HepG2 (cell line): ENCODE data around the gene ASXL1. TPM values are rescaled to one million over a fixed set of nuclear protein-coding genes. Genes with fewer than 3 reads are reported as not detected.
"Not testable (repeated sequence)": the region's sequence is repeated elsewhere in the genome, so short reads cannot be mapped to it uniquely, and the experiment has no call there.

Source experiments
- ATAC-seq: fragments of 200-7000 bp; cut with Tn5 transposase; 3 replicates; pipeline ENCODE4 v1.9.1; 2020; ENCODE audit warnings: mild to moderate bottlenecking, moderate library complexity
- BruUV-seq: library from RNA; stranded (reverse); fragments of 400-500 nt; replicated peaks from 2 replicates; lab custom pipeline; 2021; lab: Mats Ljungman, UMichigan
- CTCF ChIA-PET: fragments of 300-600 bp; formaldehyde crosslinking; extraction: SDS; loops from one replicate; lab custom pipeline; 2021; ENCODE audit warnings: low total read pairs, inconsistent platforms, low intra/inter-chr PET ratio; lab: Yijun Ruan, JAX
- POLR2A ChIA-PET: fragments of 350-600 bp; sonication (Branson Sonifier 250); formaldehyde crosslinking; loops from one replicate; lab custom pipeline; 2020; ENCODE audit warnings: antibody characterized with exemption, inconsistent platforms; lab: Yijun Ruan, JAX
- DNase-seq: peaks from one replicate; pipeline ENCODE4 v3.0.0-alpha.2; 2015; ENCODE audit warnings: low spot score
- FAIRE-seq: peaks from 3 replicates; lab custom pipeline; 2011; peaks lifted over from hg19 to GRCh38; lab: Jason Lieb, UNC
- H2AFZ ChIP-seq: one replicate; pipeline ENCODE4 v1.6.1; 2011; ENCODE audit warnings: low read length, inconsistent platforms
- H3K27ac ChIP-seq: fragments of 300-600 bp; 3 replicates; pipeline ENCODE4 v1.8.0; 2011; ENCODE audit warnings: mixed run types, mild to moderate bottlenecking, mixed read lengths, low read length, inconsistent platforms; ENCODE audit not compliant: insufficient read depth; ENCODE audit errors: extremely low read length
- H3K27me3 ChIP-seq, 2 experiments: fragments of 200-600 bp in 1 of 2; 2 replicates in 1 of 2; 3 replicates in 1 of 2; pipeline versions ENCODE4 v1.6.0 to v1.8.0; 2011; ENCODE audit warnings: low read length in 2 of 2, mild to moderate bottlenecking in 2 of 2, moderate library complexity in 2 of 2, inconsistent platforms in 1 of 2; ENCODE audit not compliant: insufficient read depth in 2 of 2, control insufficient read depth in 1 of 2
- H3K36me3 ChIP-seq, 2 experiments: fragments of 200-600 bp in 1 of 2; replicated peaks in 1 of 2; 2 replicates in 1 of 2; 3 replicates in 1 of 2; pipeline versions ENCODE4 v1.5.1 to v1.8.0; 2011; ENCODE audit warnings: low read length in 2 of 2, inconsistent platforms in 1 of 2; ENCODE audit not compliant: insufficient read depth in 2 of 2, control insufficient read depth in 1 of 2
- H3K4me1 ChIP-seq: 2 replicates; pipeline ENCODE4 v1.5.1; 2012; ENCODE audit warnings: low read length, inconsistent platforms; ENCODE audit not compliant: insufficient read depth
- H3K4me2 ChIP-seq: 2 replicates; pipeline ENCODE4 v1.6.0; 2011; ENCODE audit warnings: low read depth, low read length, inconsistent platforms
- H3K4me3 ChIP-seq, 3 experiments: fragments of 200-600 bp in 1 of 3; sonication (generic), shearing (Covaris generic) in 1 of 3; replicated peaks in 1 of 3; 2 replicates each; pipeline ENCODE4 v1.5.1; 2011 to 2016; ENCODE audit warnings: low read length in 3 of 3, inconsistent platforms in 2 of 3, low read depth in 2 of 3, mild to moderate bottlenecking in 2 of 3, control low read depth in 1 of 3, mixed read lengths in 1 of 3; ENCODE audit not compliant: insufficient read depth in 1 of 3
- H3K79me2 ChIP-seq: one replicate; pipeline ENCODE4 v1.6.1; 2011; ENCODE audit warnings: low read length, inconsistent platforms; ENCODE audit not compliant: insufficient read depth
- H3K9ac ChIP-seq: 2 replicates; pipeline ENCODE4 v1.6.0; 2011; ENCODE audit warnings: mild to moderate bottlenecking, low read depth, low read length, inconsistent platforms; ENCODE audit not compliant: insufficient read depth
- H3K9me3 ChIP-seq: 2 replicates; pipeline ENCODE4 v1.5.1; 2012; ENCODE audit warnings: mild to moderate bottlenecking, low read length
- H4K20me1 ChIP-seq: 2 replicates; pipeline ENCODE4 v1.6.0; 2011; ENCODE audit warnings: inconsistent platforms, mild to moderate bottlenecking, low read length, moderate library complexity; ENCODE audit not compliant: insufficient read depth
- CREB1 ChIP-seq, 2 experiments: fragments of 450-650 bp in 1 of 2; IDR thresholded peaks; 2 replicates each; pipeline ENCODE4 v1.6.1; 2016 to 2017; ENCODE audit warnings: control low read depth in 1 of 2, mild to moderate bottlenecking in 1 of 2, missing compliant biosample characterization in 1 of 2, missing genetic modification characterization in 1 of 2
- EP300 ChIP-seq, 3 experiments: sonication (generic) in 1 of 3; formaldehyde crosslinking in 1 of 3; IDR thresholded peaks; 2 replicates each; pipeline versions ENCODE4 v1.5.1 to v1.6.1; 2011 to 2020; ENCODE audit warnings: low read depth in 2 of 3, low read length in 2 of 3, borderline replicate concordance in 1 of 3, improper control_type of control experiment in 1 of 3, mild to moderate bottlenecking in 1 of 3, missing genetic modification reagents in 1 of 3, moderate library complexity in 1 of 3
- PHF8 ChIP-seq: sonication (generic); formaldehyde crosslinking; IDR thresholded peaks from 2 replicates; pipeline ENCODE4 v1.5.0; 2020; ENCODE audit warnings: missing genetic modification reagents
- YEATS4 ChIP-seq: sonication (generic); formaldehyde crosslinking; IDR thresholded peaks from 2 replicates; pipeline ENCODE4 v1.4.0; 2020; ENCODE audit warnings: missing genetic modification reagents, borderline replicate concordance
- ZNF224 ChIP-seq: sonication (generic); formaldehyde crosslinking; IDR thresholded peaks from 2 replicates; pipeline ENCODE4 v1.5.0; 2020; ENCODE audit warnings: mild to moderate bottlenecking, missing genetic modification reagents
- ZNF652 ChIP-seq: IDR thresholded peaks from 2 replicates; pipeline ENCODE4 v1.6.1; 2016; ENCODE audit warnings: low read depth, borderline replicate concordance
- ZNF7 ChIP-seq: IDR thresholded peaks from 2 replicates; pipeline ENCODE4 v1.6.1; 2016; ENCODE audit warnings: missing biosample characterization, missing genetic modification reagents
- WGBS: methylation state at CpG from one replicate; pipeline ENCODE4 v1.1.6; 2017; ENCODE audit warnings: low lambda C conversion rate; 5-methylcytosine and 5-hydroxymethylcytosine counted together
- in situ Hi-C: cut with HindIII; loops from 2 replicates; pipeline ENCODE4 v1.10.0; 2017; ENCODE audit warnings: low pct_unique_long_range_greater_than_20kb; ENCODE audit not compliant: extremely low pct_ligation_motif_present
- intact Hi-C: fragments of 100-400 bp; cut with micrococcal nuclease; formaldehyde crosslinking; loops from one replicate; pipeline ENCODE4 v1.10.0; 2022; ENCODE audit not compliant: unreplicated experiment
- polyA plus RNA-seq, 8 experiments: library from polyadenylated mRNA; depleted of rRNA in 3 of 8; stranded (reverse) in 7 of 8; unstranded in 1 of 8; fragments of >200 nt; fragmentation: Illumina TruSeq in 4 of 8; extraction: Trizol in 4 of 8; gene quantifications; 2 replicates each; pipeline versions ENCODE4 v1.2.1 to v1.2.3, GENCODE V29; 2011 to 2016; ENCODE audit warnings: low read depth in 4 of 8, missing spikeins in 1 of 8, mixed read lengths in 1 of 8; ENCODE audit not compliant: insufficient read depth in 1 of 8
- total RNA-seq, 5 experiments: library from RNA; depleted of rRNA; stranded (reverse); fragments of >200 nt; fragmentation: Illumina TruSeq; extraction: Trizol; gene quantifications; 2 replicates each; pipeline ENCODE4 v1.2.3, GENCODE V29; 2016; ENCODE audit warnings: low read depth in 1 of 5
- TF ChIP-seq, protein P1 (sequence below), 2 experiments: sonication (generic) in 1 of 2; formaldehyde crosslinking in 1 of 2; IDR thresholded peaks; 2 replicates each; pipeline versions ENCODE4 v1.4.0 to v1.6.1; 2018 to 2020; ENCODE audit warnings: missing genetic modification reagents in 2 of 2, borderline replicate concordance in 1 of 2, low read depth in 1 of 2, mild to moderate bottlenecking in 1 of 2, missing biosample characterization in 1 of 2
- TF ChIP-seq, protein P2 (sequence below): sonication (generic); formaldehyde crosslinking; IDR thresholded peaks from 2 replicates; pipeline ENCODE4 v1.8.0; 2022; ENCODE audit warnings: missing genetic modification reagents, low read depth, mild to moderate bottlenecking, borderline replicate concordance
- TF ChIP-seq, protein P3 (sequence below): sonication (generic); formaldehyde crosslinking; IDR thresholded peaks from 2 replicates; pipeline ENCODE4 v1.5.0; 2020; ENCODE audit warnings: mild to moderate bottlenecking, missing genetic modification reagents
- TF ChIP-seq, protein P4 (sequence below): sonication (generic); formaldehyde crosslinking; IDR thresholded peaks from 2 replicates; pipeline ENCODE4 v1.5.1; 2020; ENCODE audit warnings: mild to moderate bottlenecking, moderate library complexity, missing genetic modification reagents

The ASXL1 gene
- total and polyA plus RNA-seq, 2 of the 13 experiments (the other 11 are each of a cell fraction or from before 2014, with no cell fraction given), result 62.1 to 74.8 TPM

DNA sequence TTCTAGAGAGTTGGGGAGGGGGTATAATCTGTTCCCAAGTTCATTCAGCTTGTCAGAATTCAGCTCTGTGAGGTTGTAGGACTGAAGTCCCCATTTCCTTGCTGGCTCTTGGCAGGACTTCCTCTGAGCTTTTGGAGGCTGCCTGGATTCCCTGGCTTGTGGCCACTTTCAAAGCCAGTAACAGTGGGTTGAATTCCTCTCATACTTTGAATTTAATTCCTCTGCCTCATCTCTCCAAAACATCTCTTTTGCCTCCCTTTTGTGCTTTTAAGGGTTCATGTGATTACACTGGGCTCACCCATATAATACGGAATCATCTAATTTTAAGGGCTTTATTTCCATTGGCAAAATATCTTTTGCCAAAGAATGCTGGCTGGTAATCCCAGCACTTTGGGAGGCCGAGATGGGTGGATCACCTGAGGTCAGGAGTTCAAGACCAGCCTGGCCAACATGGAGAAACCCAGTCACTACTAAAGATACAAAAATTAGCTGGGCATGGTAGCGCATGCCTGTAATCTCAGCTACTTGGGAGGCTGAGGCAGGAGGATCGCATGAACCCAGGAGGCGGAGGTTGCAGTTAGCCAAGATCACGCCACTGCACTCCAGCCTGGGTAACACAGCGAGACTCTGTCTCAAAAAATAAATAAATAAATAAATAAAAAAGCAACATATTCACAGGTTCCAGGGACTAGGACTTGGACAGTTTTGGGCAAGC lies 2.1 kb upstream of the ASXL1 start:
- peak; percentile 64 for DNase-seq
- peaks cover 27% of the 10 kb centered on the region for H3K79me2 ChIP-seq
- H3K4me2 ChIP-seq, result peak overlapping the region; percentile 90
- peak overlapping the region in 2 of 3 experiments; percentile 67 to 95; a peak in 2 of 6 replicates for H3K4me3 ChIP-seq
- WGBS, result 83% methylated on average over 7 of the region's 7 CpGs
- H3K27ac ChIP-seq, result peak overlapping the region; percentile 85
- peaks cover 23% of the 10 kb centered on the region for H4K20me1 ChIP-seq
- CTCF ChIA-PET; in situ Hi-C loops; H3K9me3 ChIP-seq; H3K36me3 ChIP-seq; FAIRE-seq; BruUV-seq; ATAC-seq; H3K27me3 ChIP-seq; TF ChIP-seq EP300 (IDR thresholded peaks at IDR 0.05; ENCODE audit: low read depth in 2 of 2, low read length in 2 of 2); CREB1 (IDR thresholded peaks at IDR 0.05): not testable (repeated sequence)
- H2AFZ ChIP-seq, result peak overlapping the region; percentile 23
- intact Hi-C loops, result loop anchor here (2.0 to 5.0 kb wide), 3 partner anchors 17 to 126 kb away; partner anchors contain the start of gene KIF3B
- POLR2A ChIA-PET, result interaction anchor here (0.9 to 5.3 kb wide), 5 partner anchors 9 to 66 kb away, joined by 3 to 36 read pairs (median 15); no protein-coding TSS in a partner anchor
- peak overlapping the region; percentile 82 for H3K9ac ChIP-seq
- H3K4me1 ChIP-seq, result peaks cover 56% of the 10 kb centered on the region
- TF ChIP-seq EP300 (CRISPR knock-in tag; IDR thresholded peaks at IDR 0.05; ENCODE audit: borderline replicate concordance), result 0 out of 2 replicates have a peak, but pooled peaks have one; percentile 9
- TF ChIP-seq, protein P1, sequence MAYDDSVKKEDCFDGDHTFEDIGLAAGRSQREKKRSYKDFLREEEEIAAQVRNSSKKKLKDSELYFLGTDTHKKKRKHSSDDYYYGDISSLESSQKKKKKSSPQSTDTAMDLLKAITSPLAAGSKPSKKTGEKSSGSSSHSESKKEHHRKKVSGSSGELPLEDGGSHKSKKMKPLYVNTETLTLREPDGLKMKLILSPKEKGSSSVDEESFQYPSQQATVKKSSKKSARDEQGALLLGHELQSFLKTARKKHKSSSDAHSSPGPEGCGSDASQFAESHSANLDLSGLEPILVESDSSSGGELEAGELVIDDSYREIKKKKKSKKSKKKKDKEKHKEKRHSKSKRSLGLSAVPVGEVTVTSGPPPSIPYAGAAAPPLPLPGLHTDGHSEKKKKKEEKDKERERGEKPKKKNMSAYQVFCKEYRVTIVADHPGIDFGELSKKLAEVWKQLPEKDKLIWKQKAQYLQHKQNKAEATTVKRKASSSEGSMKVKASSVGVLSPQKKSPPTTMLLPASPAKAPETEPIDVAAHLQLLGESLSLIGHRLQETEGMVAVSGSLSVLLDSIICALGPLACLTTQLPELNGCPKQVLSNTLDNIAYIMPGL (CRISPR knock-in tag; IDR thresholded peaks at IDR 0.05; ENCODE audit: borderline replicate concordance in 1 of 2, low read depth in 1 of 2), result peak in 1 of 2 experiments; percentile 16; a peak in 1 of 4 replicates
- TF ChIP-seq ZNF7 (CRISPR knock-in tag), result 0 out of 2 replicates have a peak, but pooled peaks have one; percentile 34
- TF ChIP-seq, protein P2, sequence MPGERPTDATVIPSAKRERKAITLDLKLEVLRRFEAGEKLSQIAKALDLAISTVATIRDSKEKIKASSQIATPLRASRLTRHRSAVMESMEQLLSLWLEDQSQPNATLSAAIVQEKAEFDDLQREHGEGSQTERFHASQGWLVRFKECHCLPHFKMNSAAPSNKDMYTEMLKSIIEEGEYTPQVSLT, result 0 out of 2 replicates have a peak, but pooled peaks have one; percentile 17
- TF ChIP-seq PHF8 (CRISPR knock-in tag), result 0 out of 2 replicates have a peak, but pooled peaks have one; percentile 3
- TF ChIP-seq ZNF224 (CRISPR knock-in tag), result peak; percentile 77; the same call in 1 of the 2 replicates
- TF ChIP-seq, protein P3, sequence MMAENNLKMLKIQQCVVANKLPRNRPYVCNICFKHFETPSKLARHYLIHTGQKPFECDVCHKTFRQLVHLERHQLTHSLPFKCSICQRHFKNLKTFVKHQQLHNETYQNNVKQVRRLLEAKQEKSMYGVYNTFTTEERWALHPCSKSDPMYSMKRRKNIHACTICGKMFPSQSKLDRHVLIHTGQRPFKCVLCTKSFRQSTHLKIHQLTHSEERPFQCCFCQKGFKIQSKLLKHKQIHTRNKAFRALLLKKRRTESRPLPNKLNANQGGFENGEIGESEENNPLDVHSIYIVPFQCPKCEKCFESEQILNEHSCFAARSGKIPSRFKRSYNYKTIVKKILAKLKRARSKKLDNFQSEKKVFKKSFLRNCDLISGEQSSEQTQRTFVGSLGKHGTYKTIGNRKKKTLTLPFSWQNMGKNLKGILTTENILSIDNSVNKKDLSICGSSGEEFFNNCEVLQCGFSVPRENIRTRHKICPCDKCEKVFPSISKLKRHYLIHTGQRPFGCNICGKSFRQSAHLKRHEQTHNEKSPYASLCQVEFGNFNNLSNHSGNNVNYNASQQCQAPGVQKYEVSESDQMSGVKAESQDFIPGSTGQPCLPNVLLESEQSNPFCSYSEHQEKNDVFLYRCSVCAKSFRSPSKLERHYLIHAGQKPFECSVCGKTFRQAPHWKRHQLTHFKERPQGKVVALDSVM (CRISPR knock-in tag), result peak; percentile 57; the same call in 1 of the 2 replicates
- 0 out of 2 replicates have a peak, but pooled peaks have one; percentile 29 for TF ChIP-seq ZNF652 (CRISPR knock-in tag)
- TF ChIP-seq CREB1 (CRISPR knock-in tag; IDR thresholded peaks at IDR 0.05), result peak; percentile 52; the same call in 1 of the 2 replicates
- TF ChIP-seq YEATS4 (CRISPR knock-in tag), result 0 out of 2 replicates have a peak, but pooled peaks have one; percentile 29
- TF ChIP-seq, protein P4, sequence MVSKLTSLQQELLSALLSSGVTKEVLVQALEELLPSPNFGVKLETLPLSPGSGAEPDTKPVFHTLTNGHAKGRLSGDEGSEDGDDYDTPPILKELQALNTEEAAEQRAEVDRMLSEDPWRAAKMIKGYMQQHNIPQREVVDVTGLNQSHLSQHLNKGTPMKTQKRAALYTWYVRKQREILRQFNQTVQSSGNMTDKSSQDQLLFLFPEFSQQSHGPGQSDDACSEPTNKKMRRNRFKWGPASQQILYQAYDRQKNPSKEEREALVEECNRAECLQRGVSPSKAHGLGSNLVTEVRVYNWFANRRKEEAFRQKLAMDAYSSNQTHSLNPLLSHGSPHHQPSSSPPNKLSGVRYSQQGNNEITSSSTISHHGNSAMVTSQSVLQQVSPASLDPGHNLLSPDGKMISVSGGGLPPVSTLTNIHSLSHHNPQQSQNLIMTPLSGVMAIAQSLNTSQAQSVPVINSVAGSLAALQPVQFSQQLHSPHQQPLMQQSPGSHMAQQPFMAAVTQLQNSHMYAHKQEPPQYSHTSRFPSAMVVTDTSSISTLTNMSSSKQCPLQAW (CRISPR knock-in tag), result 0 out of 2 replicates have a peak, but pooled peaks have one; percentile 42
